ENCODE data around the gene C18orf32.

DNA sequence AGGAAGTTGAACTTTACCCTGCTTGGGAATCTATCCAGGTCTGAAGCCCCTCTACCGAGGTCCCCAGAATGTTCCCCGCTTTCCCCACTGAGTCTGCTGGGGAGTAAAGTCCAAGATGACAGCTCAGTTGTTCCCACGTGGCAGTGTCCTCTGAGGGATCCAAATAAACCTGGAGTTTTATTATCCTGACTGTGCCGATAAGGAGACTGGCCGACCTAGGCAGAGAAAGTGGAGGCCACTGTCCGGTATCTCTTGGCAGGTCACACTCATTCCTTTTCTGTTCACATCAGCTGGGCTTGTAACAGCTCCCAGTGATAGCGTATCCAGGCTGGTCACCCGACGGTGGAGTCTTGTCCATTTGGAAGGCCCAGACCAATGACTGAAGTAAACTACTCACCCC, 27.5 kb upstream of the C18orf32 start:
- TF ChIP-seq, protein P1, sequence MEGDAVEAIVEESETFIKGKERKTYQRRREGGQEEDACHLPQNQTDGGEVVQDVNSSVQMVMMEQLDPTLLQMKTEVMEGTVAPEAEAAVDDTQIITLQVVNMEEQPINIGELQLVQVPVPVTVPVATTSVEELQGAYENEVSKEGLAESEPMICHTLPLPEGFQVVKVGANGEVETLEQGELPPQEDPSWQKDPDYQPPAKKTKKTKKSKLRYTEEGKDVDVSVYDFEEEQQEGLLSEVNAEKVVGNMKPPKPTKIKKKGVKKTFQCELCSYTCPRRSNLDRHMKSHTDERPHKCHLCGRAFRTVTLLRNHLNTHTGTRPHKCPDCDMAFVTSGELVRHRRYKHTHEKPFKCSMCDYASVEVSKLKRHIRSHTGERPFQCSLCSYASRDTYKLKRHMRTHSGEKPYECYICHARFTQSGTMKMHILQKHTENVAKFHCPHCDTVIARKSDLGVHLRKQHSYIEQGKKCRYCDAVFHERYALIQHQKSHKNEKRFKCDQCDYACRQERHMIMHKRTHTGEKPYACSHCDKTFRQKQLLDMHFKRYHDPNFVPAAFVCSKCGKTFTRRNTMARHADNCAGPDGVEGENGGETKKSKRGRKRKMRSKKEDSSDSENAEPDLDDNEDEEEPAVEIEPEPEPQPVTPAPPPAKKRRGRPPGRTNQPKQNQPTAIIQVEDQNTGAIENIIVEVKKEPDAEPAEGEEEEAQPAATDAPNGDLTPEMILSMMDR (IDR thresholded peaks at IDR 0.05) = no peak
- no peak for TF ChIP-seq POLR2A (IDR thresholded peaks at IDR 0.05)

Measured in thyroid gland (tissue), 4 donors.